Stimulated activated CD8-positive, alpha-beta memory T cell treated with anti-CD3 and anti-CD28 coated beads, Interleukin-15, amount 100 ng/mL, for 4 hours (primary cell): ENCODE measurements around the gene DUSP14.
A peak's percentile ranks its signal among the peaks of the same experiment; 100 is the strongest.
"Not testable (repeated sequence)": the region's sequence is repeated elsewhere in the genome, so short reads cannot be mapped to it uniquely, and the experiment has no call there.

Experiments used
- DNase-seq, 2 donors: peaks; one replicate each; pipeline ENCODE4 v3.0.0-alpha.2; 2020; ENCODE audit warnings: low read depth in 2 of 2

DUSP14 gene

DNA sequence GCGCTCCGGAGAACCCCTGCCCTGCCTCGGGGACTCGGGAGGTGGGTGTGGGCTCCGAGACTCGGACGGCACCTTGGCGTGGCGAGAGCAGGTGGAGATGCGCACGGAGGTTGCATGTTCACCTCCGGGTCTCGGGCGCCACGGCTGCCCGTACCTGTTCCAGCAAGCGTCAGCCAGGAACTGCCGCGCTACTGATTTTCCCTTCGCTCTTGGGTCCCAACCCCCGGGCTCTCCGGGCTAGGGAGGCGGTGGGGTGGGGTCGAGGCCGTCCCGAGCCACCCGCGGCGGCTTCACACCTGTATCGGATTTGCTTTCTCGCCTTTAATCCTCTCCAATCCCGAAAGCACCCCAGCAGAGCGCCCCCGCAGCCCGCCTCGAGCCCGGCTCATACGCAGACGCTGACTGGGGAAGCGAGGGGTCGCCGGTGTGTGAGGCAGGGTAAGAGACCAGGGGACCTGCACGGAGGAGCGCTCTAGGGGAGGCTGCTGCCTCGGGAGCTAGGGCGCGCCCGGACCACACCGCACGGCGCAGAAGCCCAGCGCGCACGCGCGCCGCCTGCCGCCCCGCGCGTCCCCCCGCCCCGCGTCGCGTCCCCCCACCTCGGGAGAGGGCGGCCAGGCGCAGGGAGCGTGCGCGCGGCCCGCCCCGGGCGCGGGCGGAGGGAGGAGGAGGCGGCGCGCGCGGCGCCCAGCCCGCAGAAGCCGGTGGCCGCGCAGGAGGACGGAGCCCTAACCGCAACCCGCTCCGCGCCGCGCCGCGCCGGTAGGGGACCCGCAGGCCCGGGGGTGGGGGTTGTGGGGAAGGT, at the start of gene DUSP14:
Gene DUSP14 (plus strand): TSS at position 695 of the 805 bp plus-strand sequence. CDS start 22,382 bp downstream, outside the sequence.
- peak; percentile 61 to 77 for DNase-seq

GRCh38 chr17:37440424-37440823, 49.3 kb upstream of the DUSP14 start:
- no peak for DNase-seq

DNA sequence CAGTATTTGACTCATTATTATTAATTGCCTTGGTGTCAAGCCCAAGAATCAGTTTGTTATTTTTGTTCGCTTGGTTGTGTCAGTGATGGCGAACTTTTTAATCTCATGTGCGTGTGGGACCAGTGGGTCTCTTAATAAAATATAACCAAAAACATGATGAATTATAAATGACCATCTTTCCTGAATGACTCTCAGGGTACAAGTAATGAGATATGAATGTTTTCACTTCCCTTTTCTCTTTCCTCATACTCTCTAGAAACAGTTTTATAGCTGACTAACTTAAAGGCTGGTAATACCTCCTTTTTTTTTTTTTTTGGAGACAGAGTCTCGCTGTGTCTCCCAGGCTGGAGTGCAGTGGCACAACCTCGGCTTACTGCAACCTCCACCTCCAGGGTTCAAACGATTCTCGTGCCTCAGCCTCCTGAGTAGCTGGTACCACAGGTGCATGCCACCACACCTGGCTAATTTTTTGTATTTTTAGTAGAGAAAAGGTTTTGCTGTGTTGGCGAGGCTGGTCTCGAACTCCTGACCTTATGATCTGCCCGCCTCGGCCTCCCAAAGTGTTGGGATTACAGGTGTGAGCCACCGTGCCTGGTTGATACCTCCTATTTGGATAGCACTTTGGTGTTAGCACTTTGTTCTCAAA, 48.2 kb upstream of the DUSP14 start:
- DNase-seq = not testable (repeated sequence)

GRCh38 chr17:37446027-37446426, 43.7 kb upstream of the DUSP14 start:
- no peak for DNase-seq

DNA sequence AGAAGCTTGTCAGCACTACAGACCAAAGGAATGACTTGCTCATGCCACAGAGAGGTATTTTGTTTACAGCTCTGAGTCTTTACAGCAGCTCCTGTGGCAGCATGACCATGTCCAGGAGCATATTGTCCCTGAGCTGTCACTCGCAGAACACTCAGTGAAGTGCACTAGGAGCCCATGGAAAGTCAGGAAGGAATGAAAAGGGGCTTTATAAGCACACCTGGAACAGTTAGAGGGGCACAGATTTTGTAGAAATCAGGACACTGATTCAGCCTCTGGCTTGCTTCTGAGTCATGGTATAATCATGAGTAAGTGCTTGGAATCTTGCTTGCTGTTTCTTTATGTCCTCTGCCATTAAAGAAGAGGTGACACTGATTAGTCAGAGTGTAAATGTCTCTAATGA, 42.0 kb upstream of the DUSP14 start:
- DNase-seq = no peak

- no peak for DNase-seq
Observed at GRCh38 chr17:37450112-37450511, 39.6 kb upstream of the DUSP14 start.

DNA sequence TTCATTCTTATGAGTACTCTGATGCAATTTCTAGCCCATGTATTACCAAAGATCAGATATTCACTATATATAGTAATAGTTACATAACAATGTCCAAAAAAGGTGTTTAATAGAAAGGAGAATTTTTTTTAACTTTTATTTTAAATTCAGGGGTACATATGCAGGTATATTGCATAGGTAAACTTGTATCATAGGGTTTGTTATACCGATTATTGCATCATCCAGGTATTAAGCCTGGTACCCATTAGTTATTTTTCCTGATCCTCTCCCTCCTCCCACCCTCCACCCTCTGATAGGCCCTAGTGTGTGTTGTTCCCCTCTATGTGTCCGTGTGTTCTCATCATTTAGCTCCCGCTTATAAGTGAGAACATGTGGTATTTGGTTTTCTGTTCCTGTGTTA, 31.9 kb upstream of the DUSP14 start:
- DNase-seq = not testable (repeated sequence)

DNA sequence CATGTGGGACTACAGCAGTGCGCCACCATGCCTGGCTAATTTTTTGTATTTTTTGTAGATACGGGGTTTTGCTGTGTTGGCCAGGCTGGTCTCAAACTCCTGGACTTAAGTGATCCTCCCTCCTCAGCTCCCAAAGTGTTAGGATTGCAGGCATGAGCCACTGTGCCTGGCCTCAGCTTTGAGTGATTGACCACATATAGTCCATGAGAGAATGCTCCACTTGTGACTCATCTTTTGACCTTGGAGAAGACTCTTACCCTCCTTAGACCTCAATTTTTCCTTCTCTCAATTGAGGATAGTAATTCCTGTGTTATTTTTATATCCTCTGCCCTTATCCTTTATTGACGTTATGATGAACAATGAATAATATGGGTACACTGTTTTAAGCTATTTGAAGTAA, 30.9 kb upstream of the DUSP14 start:
- DNase-seq = no peak

DNA sequence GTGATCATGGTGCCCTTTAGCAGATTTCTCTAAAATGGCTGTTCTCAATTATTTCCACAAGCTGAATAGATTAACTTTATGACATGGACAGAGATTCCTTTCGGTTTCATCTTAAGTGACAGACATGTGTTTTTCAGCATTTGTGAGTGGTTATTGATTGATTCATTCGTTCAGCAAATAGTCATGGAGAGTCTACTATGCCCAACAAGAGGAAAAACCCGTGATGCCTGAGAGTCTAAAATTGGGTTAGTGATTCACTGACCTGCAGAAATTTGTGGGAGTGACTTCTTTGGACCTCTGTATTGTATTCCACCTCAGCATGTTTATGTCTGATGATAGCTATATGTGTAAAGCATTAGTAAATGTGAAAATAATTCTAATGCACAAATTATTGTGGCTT, 28.0 kb upstream of the DUSP14 start:
- no peak for DNase-seq

- no peak for DNase-seq
Observed at GRCh38 chr17:37462492-37462891, 27.2 kb upstream of the DUSP14 start.

- DNase-seq = no peak
Observed at GRCh38 chr17:37463039-37463438, 26.7 kb upstream of the DUSP14 start.

GRCh38 chr17:37465069-37465616, 24.5 kb upstream of the DUSP14 start:
- DNase-seq = no peak

- DNase-seq = no peak
Observed at GRCh38 chr17:37466471-37466870, 23.2 kb upstream of the DUSP14 start.

DNA sequence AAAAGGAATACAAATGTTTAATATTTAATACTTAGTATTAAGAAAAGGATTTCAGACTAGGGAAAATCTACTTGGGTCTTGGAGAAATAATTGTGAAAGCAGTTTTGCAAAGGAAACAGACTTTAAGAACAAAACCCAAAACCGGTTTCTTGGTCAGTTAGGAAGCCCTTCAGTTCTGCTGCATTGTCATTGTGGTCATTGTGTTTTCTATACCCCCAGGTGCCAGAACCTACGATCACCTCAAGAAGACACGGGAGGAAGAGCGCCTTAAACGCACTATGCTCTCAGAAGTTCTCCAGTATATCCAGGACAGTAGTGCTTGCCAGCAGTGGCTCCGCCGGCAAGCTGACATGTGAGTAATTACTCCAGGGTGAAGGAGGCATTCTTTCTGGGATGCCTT, 19.5 kb upstream of the DUSP14 start:
- DNase-seq = no peak

GRCh38 chr17:37475731-37476420, 13.8 kb upstream of the DUSP14 start:
- DNase-seq = no peak

DNA sequence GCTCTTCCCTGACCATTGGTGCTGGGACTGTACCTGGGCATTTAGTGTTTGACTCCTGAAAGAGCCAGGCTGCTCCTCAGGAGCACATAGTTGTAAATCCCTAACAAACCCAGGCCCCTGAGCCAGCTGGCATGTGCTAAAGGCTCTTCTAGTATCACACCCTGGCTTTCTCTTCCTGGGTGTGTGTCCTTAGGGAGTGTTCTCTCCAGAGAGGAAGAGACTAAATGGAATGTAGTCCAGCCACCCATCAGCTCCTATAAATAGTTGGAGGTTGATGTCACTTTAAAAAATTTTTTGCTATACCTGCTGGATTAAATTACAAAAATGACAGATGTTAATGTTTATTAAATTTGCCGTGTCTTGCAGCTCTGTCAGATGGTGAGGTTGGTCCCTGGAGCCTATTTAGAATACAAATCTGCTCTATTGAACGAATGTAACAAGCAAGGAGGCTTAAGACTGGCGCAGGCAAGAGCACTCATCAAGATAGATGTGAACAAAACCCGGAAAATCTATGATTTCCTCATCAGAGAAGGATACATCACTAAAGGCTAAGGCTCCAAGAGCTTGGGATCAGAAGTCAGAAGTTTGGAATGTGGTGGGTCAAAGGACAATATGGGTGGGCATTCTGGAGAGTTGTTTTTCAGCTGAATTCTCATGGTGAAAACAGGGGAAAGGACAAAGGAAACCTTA, 13.1 kb upstream of the DUSP14 start:
- no peak for DNase-seq

GRCh38 chr17:37478187-37478586, 11.5 kb upstream of the DUSP14 start:
- no peak for DNase-seq

DNA sequence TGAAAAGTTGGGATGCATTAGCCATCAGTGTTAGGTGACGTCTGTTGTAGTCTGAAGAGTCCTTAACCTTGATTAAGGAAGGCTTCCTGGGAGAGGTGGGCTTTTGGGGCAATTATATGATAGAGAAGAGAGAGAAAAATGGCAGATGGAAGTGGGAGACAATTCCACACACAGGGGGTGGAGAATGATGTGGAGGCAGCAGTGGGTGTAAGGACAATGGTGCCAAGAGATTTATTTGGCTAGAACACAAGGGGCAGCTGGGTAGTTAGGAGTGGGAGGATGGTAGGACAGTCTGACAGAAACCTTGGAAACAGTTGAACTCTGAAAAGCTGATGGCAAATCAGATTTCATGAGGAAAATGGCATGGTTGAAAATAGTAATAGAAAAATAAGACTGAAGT, 10.7 kb upstream of the DUSP14 start:
- DNase-seq = no peak

- no peak for DNase-seq
Observed at GRCh38 chr17:37480427-37480826, 9.3 kb upstream of the DUSP14 start.

DNA sequence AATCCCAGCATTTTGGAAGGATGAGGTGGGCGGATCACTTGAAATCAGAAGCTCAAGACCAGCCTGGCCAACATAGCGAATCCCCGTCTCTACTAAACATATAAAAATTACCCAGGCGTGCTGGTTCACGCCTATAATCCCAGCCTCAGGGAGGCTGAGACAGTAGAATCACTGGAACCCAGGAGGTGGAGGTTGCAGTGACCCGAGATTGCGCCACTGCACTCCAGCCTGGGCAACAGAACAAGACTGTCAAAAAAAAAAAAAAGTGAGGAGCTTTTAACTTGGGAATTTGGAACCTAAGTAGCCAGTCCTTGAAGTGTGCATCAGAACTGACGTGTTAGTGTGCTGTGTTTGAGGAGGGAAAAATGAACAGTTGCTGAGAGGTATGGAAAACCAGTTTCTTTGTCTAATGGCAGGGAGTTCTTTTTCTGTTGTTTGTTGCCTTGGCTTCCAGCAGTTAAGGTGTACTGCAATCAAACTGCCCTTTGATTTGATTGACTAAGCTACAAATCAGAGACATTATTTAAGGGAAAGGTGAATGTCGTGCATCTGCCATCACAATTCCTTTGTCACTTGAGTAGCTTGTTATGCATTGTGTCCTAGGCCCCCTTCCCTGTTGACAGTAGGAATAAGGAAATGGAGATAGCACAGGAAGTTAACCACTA, 8.6 kb upstream of the DUSP14 start:
- DNase-seq = no peak

- no peak for DNase-seq
Observed at GRCh38 chr17:37483311-37484039, 6.2 kb upstream of the DUSP14 start.
